Mesenchymal stem cell (in vitro differentiated cells and primary cell): Measurements from ENCODE around the gene CTSD.

Source experiments
- DNase-seq: peaks from one replicate; pipeline ENCODE4 v3.0.0-alpha.2; 2013
- H2AFZ ChIP-seq: one replicate; pipeline ENCODE4 v1.6.1; 2013; ENCODE audit warnings: low read depth, mild to moderate bottlenecking, control low read depth, inconsistent platforms, low read length, moderate library complexity
- H2AK5ac ChIP-seq: 2 replicates; pipeline ENCODE4 v1.6.1; 2013; ENCODE audit warnings: low read length, moderate library complexity, mild to moderate bottlenecking, inconsistent platforms; ENCODE audit not compliant: severe bottlenecking
- H2BK120ac ChIP-seq: one replicate; pipeline ENCODE4 v1.6.1; 2013; ENCODE audit warnings: low read depth, mild to moderate bottlenecking, inconsistent platforms, low read length, moderate library complexity
- H2BK12ac ChIP-seq, 2 experiments: one replicate each; pipeline ENCODE4 v1.6.1; 2013; ENCODE audit warnings: inconsistent platforms in 2 of 2, low read length in 2 of 2, mild to moderate bottlenecking in 2 of 2, moderate library complexity in 2 of 2, control low read depth in 1 of 2
- H2BK15ac ChIP-seq: one replicate; pipeline ENCODE4 v1.6.1; 2013; ENCODE audit warnings: mild to moderate bottlenecking, low read depth, inconsistent platforms; ENCODE audit not compliant: poor library complexity, severe bottlenecking
- H2BK5ac ChIP-seq: 2 replicates; pipeline ENCODE4 v1.6.1; 2013; ENCODE audit warnings: low read depth, mild to moderate bottlenecking, low read length, control low read depth, inconsistent platforms; ENCODE audit not compliant: poor library complexity, severe bottlenecking
- H3K14ac ChIP-seq, 2 experiments: one replicate each; pipeline ENCODE4 v1.6.1; 2013; ENCODE audit warnings: inconsistent platforms in 2 of 2, low read length in 2 of 2, control low read depth in 1 of 2, mild to moderate bottlenecking in 1 of 2, moderate library complexity in 1 of 2
- H3K18ac ChIP-seq, 2 experiments: one replicate each; pipeline ENCODE4 v1.6.1; 2013; ENCODE audit warnings: inconsistent platforms in 2 of 2, low read length in 2 of 2, control low read depth in 1 of 2, low read depth in 1 of 2, mild to moderate bottlenecking in 1 of 2
- H3K23ac ChIP-seq, 2 experiments: one replicate each; pipeline ENCODE4 v1.6.1; 2013; ENCODE audit warnings: inconsistent platforms in 2 of 2, low read length in 2 of 2, mild to moderate bottlenecking in 2 of 2, moderate library complexity in 2 of 2, control low read depth in 1 of 2
- H3K27ac ChIP-seq: 2 replicates; pipeline ENCODE4 v1.5.1; 2013; ENCODE audit warnings: mild to moderate bottlenecking, moderate library complexity, low read length, control low read depth, inconsistent platforms; ENCODE audit not compliant: poor library complexity, severe bottlenecking
- H3K27me3 ChIP-seq, 2 experiments: 2 replicates each; pipeline versions ENCODE4 v1.6.1 to v1.7.0; 2013; ENCODE audit warnings: low read length in 2 of 2, mild to moderate bottlenecking in 2 of 2, moderate library complexity in 2 of 2, control low read depth in 1 of 2, inconsistent platforms in 1 of 2; ENCODE audit not compliant: control insufficient read depth in 1 of 2, insufficient read depth in 1 of 2
- H3K36me3 ChIP-seq, 2 experiments: 2 replicates each; pipeline versions ENCODE4 v1.6.1 to v1.7.0; 2013; ENCODE audit warnings: low read length in 2 of 2, control low read depth in 1 of 2, inconsistent platforms in 1 of 2, low read depth in 1 of 2, mild to moderate bottlenecking in 1 of 2; ENCODE audit not compliant: insufficient read depth in 2 of 2, control insufficient read depth in 1 of 2
- H3K4ac ChIP-seq, 2 experiments: one replicate each; pipeline ENCODE4 v1.6.1; 2013; ENCODE audit warnings: inconsistent platforms in 2 of 2, low read length in 2 of 2, mild to moderate bottlenecking in 2 of 2, moderate library complexity in 2 of 2, control low read depth in 1 of 2, low read depth in 1 of 2
- H3K4me1 ChIP-seq: 2 replicates; pipeline ENCODE4 v1.6.1; 2013; ENCODE audit warnings: low read depth, low read length, control low read depth; ENCODE audit not compliant: control insufficient read depth, insufficient read depth
- H3K4me2 ChIP-seq: 2 replicates; pipeline ENCODE4 v1.6.1; 2013; ENCODE audit warnings: low read length, mild to moderate bottlenecking, inconsistent platforms; ENCODE audit not compliant: poor library complexity, severe bottlenecking
- H3K4me3 ChIP-seq, 2 experiments: 2 replicates each; pipeline versions ENCODE4 v1.5.1 to v1.7.0; 2013; ENCODE audit warnings: low read length in 2 of 2, mild to moderate bottlenecking in 2 of 2, control low read depth in 1 of 2, low read depth in 1 of 2; ENCODE audit not compliant: insufficient read depth in 1 of 2
- H3K79me1 ChIP-seq: replicated peaks from 2 replicates; pipeline ENCODE4 v1.6.1; 2013; ENCODE audit warnings: mild to moderate bottlenecking, control low read depth, low read length, inconsistent platforms; ENCODE audit not compliant: poor library complexity, severe bottlenecking
- H3K9ac ChIP-seq: 2 replicates; pipeline ENCODE4 v1.7.0; 2013; ENCODE audit warnings: mild to moderate bottlenecking, low read length, moderate library complexity
- H3K9me3 ChIP-seq: 2 replicates; pipeline ENCODE4 v1.7.0; 2013; ENCODE audit warnings: mild to moderate bottlenecking, low read length; ENCODE audit not compliant: control insufficient read depth
- H4K8ac ChIP-seq: one replicate; pipeline ENCODE4 v1.6.1; 2013; ENCODE audit warnings: inconsistent platforms, mild to moderate bottlenecking, low read length, moderate library complexity
- H4K91ac ChIP-seq: one replicate; pipeline ENCODE4 v1.6.1; 2013; ENCODE audit warnings: mild to moderate bottlenecking, low read length, inconsistent platforms
- WGBS: methylation state at CpG from one replicate; pipeline ENCODE4 v1.1.7; 2013; ENCODE audit warnings: mixed read lengths; 5-methylcytosine and 5-hydroxymethylcytosine counted together

The CTSD gene

DNA sequence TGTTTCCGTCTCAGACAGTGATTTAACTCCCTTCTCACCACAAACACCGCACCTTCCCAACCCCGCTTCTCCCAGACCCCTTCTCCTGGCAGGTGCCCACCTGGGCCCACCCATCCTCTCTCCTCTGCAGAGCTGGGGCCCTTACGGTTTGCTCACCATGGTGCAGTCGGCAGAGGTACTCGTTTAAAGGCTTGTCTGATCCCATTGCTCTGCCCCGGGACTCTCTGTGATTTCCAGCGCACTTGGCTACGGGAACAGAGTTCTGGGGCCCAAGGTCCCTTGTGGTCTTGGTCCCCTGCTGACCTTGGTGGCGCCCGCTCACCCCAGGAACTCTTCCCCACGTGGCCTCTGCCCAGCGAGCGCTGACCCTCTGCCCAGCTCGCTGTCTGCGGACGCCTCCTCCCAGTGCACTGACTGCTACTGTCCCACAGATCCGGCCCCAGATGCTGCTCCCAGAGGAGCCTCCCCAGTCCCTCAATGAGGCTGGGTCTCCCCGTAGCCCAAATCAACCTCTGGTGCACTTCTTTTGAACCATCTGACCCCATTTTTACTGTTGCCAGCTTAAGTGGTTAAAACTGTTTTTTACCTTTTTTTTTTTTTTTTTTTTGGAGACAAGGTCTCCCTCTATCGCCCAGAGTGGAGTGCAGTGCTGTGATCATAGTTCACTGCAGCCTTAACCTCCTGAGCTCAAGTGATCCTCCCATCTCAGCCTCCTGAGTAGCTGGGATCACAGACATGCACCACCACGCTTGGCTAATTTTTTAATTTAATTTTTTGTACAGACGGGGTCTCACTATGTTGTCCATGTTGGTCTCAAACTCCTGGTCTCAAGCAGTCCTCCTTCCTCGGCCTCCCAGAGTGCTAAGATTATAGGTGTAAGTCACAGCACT lies 21.3 kb upstream of the CTSD start:
- Histone ChIP-seq H2BK12ac (peak overlapping the region in 1 of 2 experiments; percentile 75), H3K9me3 (no peaks in the 10 kb centered on the region), H3K79me1 (no peaks in the 10 kb centered on the region), H4K8ac (no peak overlapping the region), H3K27ac (no peak overlapping the region), H3K36me3 (no peaks in the 10 kb centered on the region), H3K27me3 (peaks cover 0 to 8% of the 10 kb centered on the region in 2 experiments), H3K9ac (no peak overlapping the region), H4K91ac (no peak overlapping the region), H2BK15ac (no peak overlapping the region), H3K4me2 (no peak overlapping the region), H2BK120ac (no peak overlapping the region), H3K23ac (no peak overlapping the region), H3K4ac (no peak overlapping the region), H3K18ac (peak overlapping the region in 1 of 2 experiments; percentile 31), H2AK5ac (no peak overlapping the region), H3K4me1 (peaks cover 34% of the 10 kb centered on the region), H3K14ac (no peak overlapping the region), H3K4me3 (no peak overlapping the region), H2BK5ac (no peak overlapping the region), H2AFZ (no peak overlapping the region)
- 91% methylated on average over 22 of the region's 23 CpGs for WGBS
- no peak for DNase-seq

DNA sequence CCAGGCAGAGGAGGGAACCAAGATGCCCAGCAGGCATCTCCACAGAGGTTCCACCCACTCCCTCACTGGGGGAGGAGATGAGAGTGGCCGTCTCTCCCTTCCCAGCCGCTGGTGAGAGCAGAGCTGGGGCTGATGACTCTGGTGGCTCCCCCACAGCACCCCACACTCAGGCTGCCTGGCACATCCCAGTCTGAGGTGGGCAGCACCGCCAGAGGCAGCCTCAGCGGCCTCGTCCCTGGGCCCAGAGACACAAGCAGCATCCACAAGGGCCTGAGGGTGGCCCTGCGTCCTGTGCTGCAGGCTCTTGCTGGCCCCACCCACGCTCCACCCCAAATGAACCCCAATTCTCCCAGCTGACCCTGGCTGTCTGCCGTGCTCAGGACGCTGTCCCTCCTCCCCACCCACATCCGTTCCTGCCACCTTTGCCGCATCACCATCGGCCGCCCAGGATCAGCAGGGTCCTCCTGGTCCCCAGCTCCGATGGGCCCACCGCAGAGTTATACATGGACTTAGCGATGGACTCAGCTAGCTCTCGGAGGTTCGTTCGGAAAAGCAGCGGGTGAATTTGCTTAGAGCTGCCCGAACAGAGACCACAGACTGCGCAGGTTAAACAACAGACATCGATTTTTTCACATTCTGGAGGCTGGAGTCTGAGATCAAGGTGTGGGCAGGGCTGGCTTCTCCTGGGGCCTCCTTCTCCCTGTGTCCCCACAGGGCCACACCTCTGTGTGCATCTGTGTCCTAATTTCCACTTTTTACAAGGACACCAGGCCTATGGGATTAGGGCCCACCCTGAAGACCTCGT lies 20.2 kb upstream of the CTSD start:
- H3K9ac ChIP-seq, result no peak overlapping the region
- peak overlapping the region in 1 of 2 experiments; percentile 60 for H3K4ac ChIP-seq
- H3K36me3 ChIP-seq, result no peaks in the 10 kb centered on the region
- H3K23ac ChIP-seq, result no peak overlapping the region
- peak overlapping the region in 1 of 2 experiments; percentile 90 for H3K14ac ChIP-seq
- H3K4me3 ChIP-seq, result no peak overlapping the region
- H3K18ac ChIP-seq, result peak overlapping the region in 1 of 2 experiments; percentile 83
- no peak for DNase-seq
- H3K4me2 ChIP-seq, result no peak overlapping the region
- no peak overlapping the region for H4K8ac ChIP-seq
- peak overlapping the region; percentile 55 to 89 for H2BK12ac ChIP-seq
- peak overlapping the region; percentile 62 for H2BK15ac ChIP-seq
- H2AFZ ChIP-seq, result no peak overlapping the region
- H3K9me3 ChIP-seq, result no peaks in the 10 kb centered on the region
- H3K79me1 ChIP-seq, result no peaks in the 10 kb centered on the region
- peaks cover 34% of the 10 kb centered on the region for H3K4me1 ChIP-seq
- peak overlapping the region; percentile 24 for H4K91ac ChIP-seq
- 90% methylated on average over 22 of the region's 24 CpGs for WGBS
- peaks cover 0 to 16% of the 10 kb centered on the region in 2 experiments for H3K27me3 ChIP-seq
- no peak overlapping the region for H2BK120ac ChIP-seq
- no peak overlapping the region for H2AK5ac ChIP-seq
- no peak overlapping the region for H2BK5ac ChIP-seq
- H3K27ac ChIP-seq, result no peak overlapping the region

DNA sequence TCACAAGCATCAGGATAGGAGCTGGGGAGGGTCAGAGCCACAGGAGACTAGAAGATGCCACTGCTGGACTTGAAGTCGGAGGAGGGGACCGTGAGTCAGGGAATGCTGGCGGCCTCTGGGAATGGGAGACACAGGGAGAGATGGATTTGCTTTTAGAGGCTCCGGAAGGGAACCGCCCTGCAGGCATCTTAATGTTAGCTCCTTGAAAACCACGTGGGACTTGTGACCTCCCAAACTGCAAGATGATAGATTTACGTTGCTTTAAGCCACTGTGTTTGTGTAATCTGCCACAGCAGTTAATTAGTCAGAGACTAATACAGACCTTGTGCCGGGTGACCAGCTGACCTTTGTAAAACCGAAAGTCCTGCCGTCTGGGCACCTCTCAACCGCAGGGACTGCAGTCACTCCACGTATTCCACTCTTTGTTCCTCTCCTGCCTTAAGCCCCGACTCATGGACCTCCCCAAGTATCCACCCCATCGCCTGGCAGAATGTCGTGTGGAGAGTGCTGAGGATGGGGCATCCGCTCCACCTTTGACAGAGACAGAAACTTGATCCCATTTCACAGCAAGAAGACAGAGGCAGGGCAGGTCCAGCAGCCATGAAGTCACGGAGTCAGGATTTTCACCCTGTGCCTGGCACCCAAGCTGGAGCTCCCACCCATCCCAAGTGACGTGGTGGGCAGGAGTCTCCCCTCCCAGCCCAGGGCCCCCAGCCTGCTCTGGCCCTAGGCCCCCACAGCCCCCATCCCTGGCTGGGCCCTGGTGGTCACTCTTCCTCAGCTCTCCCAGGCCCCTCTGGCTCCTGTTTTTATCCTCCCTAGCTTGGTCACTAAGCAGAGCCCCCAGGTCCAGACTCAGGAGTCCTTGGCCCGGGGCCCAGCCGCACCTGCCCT lies 19.4 kb upstream of the CTSD start:
- H3K23ac ChIP-seq, result no peak overlapping the region
- peak overlapping the region; percentile 61 to 94 for H2BK12ac ChIP-seq
- peaks cover 0 to 21% of the 10 kb centered on the region in 2 experiments for H3K27me3 ChIP-seq
- H2BK15ac ChIP-seq, result peak overlapping the region; percentile 38
- no peak overlapping the region for H2AK5ac ChIP-seq
- peak overlapping the region; percentile 37 for H2BK120ac ChIP-seq
- H4K91ac ChIP-seq, result peak overlapping the region; percentile 90
- H3K36me3 ChIP-seq, result no peaks in the 10 kb centered on the region
- peak overlapping the region in 1 of 2 experiments; percentile 60 for H3K4ac ChIP-seq
- no peak overlapping the region for H3K4me2 ChIP-seq
- H2AFZ ChIP-seq, result no peak overlapping the region
- H3K79me1 ChIP-seq, result no peaks in the 10 kb centered on the region
- 23% methylated on average over 20 of the region's 20 CpGs for WGBS
- no peak overlapping the region for H3K27ac ChIP-seq
- no peaks in the 10 kb centered on the region for H3K9me3 ChIP-seq
- H2BK5ac ChIP-seq, result no peak overlapping the region
- H3K18ac ChIP-seq, result peak overlapping the region; percentile 70 to 83
- peak overlapping the region; percentile 62 for H4K8ac ChIP-seq
- H3K9ac ChIP-seq, result no peak overlapping the region
- peaks cover 39% of the 10 kb centered on the region for H3K4me1 ChIP-seq
- peak; percentile 96 for DNase-seq
- H3K4me3 ChIP-seq, result no peak overlapping the region
- peak overlapping the region in 1 of 2 experiments; percentile 14 for H3K14ac ChIP-seq
